ENCODE results near the gene LYPLA2.
A peak's percentile ranks its signal among the peaks of the same experiment; 100 is the strongest.

The LYPLA2 gene

DNA sequence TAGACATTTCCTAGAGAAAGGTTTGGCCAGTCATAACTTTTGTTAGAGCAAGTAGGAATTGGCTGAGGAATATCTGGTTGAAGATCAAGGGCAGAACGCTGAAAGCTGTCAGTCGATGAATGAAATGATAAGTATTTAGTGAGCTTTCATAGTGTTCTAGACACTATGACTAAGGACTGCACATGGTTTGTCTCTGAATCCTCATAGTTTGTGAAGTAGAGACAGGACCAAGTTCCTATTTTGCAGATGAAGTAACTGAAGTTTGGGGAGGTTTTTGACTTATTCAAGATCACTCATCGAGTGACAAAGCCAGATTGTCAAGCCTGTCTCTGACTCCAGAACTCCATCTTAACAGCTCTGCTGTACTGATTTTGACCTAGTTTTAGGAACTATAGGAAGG is 42.9 kb upstream of the LYPLA2 start:
- CTCF ChIA-PET = interaction anchor here (1.0 to 5.7 kb wide), 6 partner anchors 10 to 220 kb away, joined by 3 to 24 read pairs (median 3); partner anchors contain the start of gene RPL11
- TF ChIP-seq, protein P1, sequence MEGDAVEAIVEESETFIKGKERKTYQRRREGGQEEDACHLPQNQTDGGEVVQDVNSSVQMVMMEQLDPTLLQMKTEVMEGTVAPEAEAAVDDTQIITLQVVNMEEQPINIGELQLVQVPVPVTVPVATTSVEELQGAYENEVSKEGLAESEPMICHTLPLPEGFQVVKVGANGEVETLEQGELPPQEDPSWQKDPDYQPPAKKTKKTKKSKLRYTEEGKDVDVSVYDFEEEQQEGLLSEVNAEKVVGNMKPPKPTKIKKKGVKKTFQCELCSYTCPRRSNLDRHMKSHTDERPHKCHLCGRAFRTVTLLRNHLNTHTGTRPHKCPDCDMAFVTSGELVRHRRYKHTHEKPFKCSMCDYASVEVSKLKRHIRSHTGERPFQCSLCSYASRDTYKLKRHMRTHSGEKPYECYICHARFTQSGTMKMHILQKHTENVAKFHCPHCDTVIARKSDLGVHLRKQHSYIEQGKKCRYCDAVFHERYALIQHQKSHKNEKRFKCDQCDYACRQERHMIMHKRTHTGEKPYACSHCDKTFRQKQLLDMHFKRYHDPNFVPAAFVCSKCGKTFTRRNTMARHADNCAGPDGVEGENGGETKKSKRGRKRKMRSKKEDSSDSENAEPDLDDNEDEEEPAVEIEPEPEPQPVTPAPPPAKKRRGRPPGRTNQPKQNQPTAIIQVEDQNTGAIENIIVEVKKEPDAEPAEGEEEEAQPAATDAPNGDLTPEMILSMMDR (IDR thresholded peaks at IDR 0.05; ENCODE audit: control extremely low read depth, extremely low read depth, low read depth, missing control alignments) = no peak
- DNase-seq (ENCODE audit: extremely low spot score) = no peak
- POLR2A ChIA-PET = no interaction called here

DNA sequence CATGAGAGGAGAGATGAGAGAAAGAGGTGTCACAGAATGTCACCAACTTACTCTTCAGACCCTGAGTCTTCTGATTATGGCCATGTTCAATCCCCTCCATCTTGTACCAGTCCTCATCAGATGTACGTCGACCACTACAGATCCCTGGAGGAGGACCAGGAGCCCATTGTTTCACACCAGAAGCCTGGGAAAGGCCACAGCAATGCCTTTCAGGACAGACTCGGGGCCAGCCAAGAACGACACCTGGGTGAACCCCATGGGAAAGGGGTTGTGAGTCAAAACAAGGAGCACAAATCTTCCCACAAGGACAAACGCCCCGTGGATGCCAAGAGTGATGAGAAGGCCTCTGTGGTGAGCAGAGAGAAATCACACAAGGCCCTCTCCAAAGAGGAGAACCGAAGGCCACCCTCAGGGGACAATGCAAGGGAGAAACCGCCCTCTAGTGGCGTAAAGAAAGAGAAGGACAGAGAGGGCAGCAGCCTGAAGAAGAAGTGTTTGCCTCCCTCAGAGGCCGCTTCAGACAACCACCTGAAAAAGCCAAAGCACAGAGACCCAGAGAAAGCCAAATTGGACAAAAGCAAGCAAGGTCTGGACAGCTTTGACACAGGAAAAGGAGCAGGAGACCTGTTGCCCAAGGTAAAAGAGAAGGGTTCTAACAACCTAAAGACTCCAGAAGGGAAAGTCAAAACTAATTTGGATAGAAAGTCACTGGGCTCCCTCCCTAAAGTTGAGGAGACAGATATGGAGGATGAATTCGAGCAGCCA is 39.7 kb upstream of the LYPLA2 start:
- peak; percentile 80 for DNase-seq (ENCODE audit: extremely low spot score)
- TF ChIP-seq, protein P1 (IDR thresholded peaks at IDR 0.05; ENCODE audit: control extremely low read depth, extremely low read depth, low read depth, missing control alignments) = peak; percentile 78
- CTCF ChIA-PET = interaction anchor here (0.9 to 2.5 kb wide), 13 partner anchors 8 to 114 kb away, joined by 3 to 8 read pairs (median 5); partner anchors contain the start of genes ELOA and RPL11
- POLR2A ChIA-PET = no interaction called here

- TF ChIP-seq, protein P1 (IDR thresholded peaks at IDR 0.05; ENCODE audit: control extremely low read depth, extremely low read depth, low read depth, missing control alignments) = no peak
- DNase-seq (ENCODE audit: extremely low spot score) = no peak
- ChIA-PET POLR2A (no interaction called here), CTCF (interaction anchor here (0.7 to 2.5 kb wide), 15 partner anchors 9 to 117 kb away, joined by 3 to 8 read pairs (median 5); partner anchors contain the start of genes ELOA and RPL11)
Observed at GRCh38 chr1:23751815-23752200, 39.1 kb upstream of the LYPLA2 start.

- TF ChIP-seq, protein P1 (IDR thresholded peaks at IDR 0.05; ENCODE audit: control extremely low read depth, extremely low read depth, low read depth, missing control alignments) = no peak
- CTCF ChIA-PET = interaction anchor here (0.9 to 2.5 kb wide), 6 partner anchors 10 to 88 kb away, joined by 3 to 9 read pairs (median 4); no protein-coding TSS in a partner anchor
- no peak for DNase-seq (ENCODE audit: extremely low spot score)
- POLR2A ChIA-PET = no interaction called here
Observed at GRCh38 chr1:23752909-23753308, 38.0 kb upstream of the LYPLA2 start.

- no peak for DNase-seq (ENCODE audit: extremely low spot score)
- TF ChIP-seq, protein P1 (IDR thresholded peaks at IDR 0.05; ENCODE audit: control extremely low read depth, extremely low read depth, low read depth, missing control alignments) = no peak
- POLR2A ChIA-PET = no interaction called here
- CTCF ChIA-PET = interaction anchor here (0.7 to 1.2 kb wide), 4 partner anchors 11 to 62 kb away, joined by 3 to 4 read pairs (median 4); no protein-coding TSS in a partner anchor
Observed at GRCh38 chr1:23756676-23757075, 34.3 kb upstream of the LYPLA2 start.

GRCh38 chr1:23757812-23758211 is 33.1 kb upstream of the LYPLA2 start:
- TF ChIP-seq, protein P1 (IDR thresholded peaks at IDR 0.05; ENCODE audit: control extremely low read depth, extremely low read depth, low read depth, missing control alignments) = no peak
- DNase-seq (ENCODE audit: extremely low spot score) = no peak
- CTCF ChIA-PET = interaction anchor here (0.7 to 3.0 kb wide), 5 partner anchors 10 to 123 kb away, joined by 3 to 18 read pairs (median 3); partner anchors contain the start of gene ELOA
- POLR2A ChIA-PET = no interaction called here
